ENCODE measurements around the gene SMIM11.
"Not testable (repeated sequence)": the region's sequence is repeated elsewhere in the genome, so short reads cannot be mapped to it uniquely, and the experiment has no call there.

The SMIM11 gene

GRCh38 chr21:34383138-34383537 is 7.8 kb downstream of the SMIM11 start:
- not testable (repeated sequence) for H3K9ac ChIP-seq (ENCODE audit: low read length); H3K9me3 ChIP-seq (ENCODE audit: control insufficient read depth, low read depth, low read length); H3K27me3 ChIP-seq (ENCODE audit: control insufficient read depth, insufficient read depth, low read length); H3K27ac ChIP-seq (ENCODE audit: low read length); H3K4me3 ChIP-seq (ENCODE audit: low read length); H3K36me3 ChIP-seq (ENCODE audit: control insufficient read depth, low read depth, low read length); H3K4me1 ChIP-seq (ENCODE audit: control insufficient read depth, low read depth, low read length)

GRCh38 chr21:34383724-34384415 is 8.6 kb downstream of the SMIM11 start:
- H3K4me1 ChIP-seq (ENCODE audit: control insufficient read depth, low read depth, low read length); H3K36me3 ChIP-seq (ENCODE audit: control insufficient read depth, low read depth, low read length); H3K27ac ChIP-seq (ENCODE audit: low read length); H3K9me3 ChIP-seq (ENCODE audit: control insufficient read depth, low read depth, low read length); H3K27me3 ChIP-seq (ENCODE audit: control insufficient read depth, insufficient read depth, low read length); H3K9ac ChIP-seq (ENCODE audit: low read length); H3K4me3 ChIP-seq (ENCODE audit: low read length): not testable (repeated sequence)

- not testable (repeated sequence) for H3K27ac ChIP-seq (ENCODE audit: low read length); H3K4me3 ChIP-seq (ENCODE audit: low read length); H3K27me3 ChIP-seq (ENCODE audit: control insufficient read depth, insufficient read depth, low read length); H3K9me3 ChIP-seq (ENCODE audit: control insufficient read depth, low read depth, low read length); H3K36me3 ChIP-seq (ENCODE audit: control insufficient read depth, low read depth, low read length); H3K9ac ChIP-seq (ENCODE audit: low read length); H3K4me1 ChIP-seq (ENCODE audit: control insufficient read depth, low read depth, low read length)
Observed at GRCh38 chr21:34400522-34400921, 25.2 kb downstream of the SMIM11 start.

GRCh38 chr21:34404742-34405141 is 29.4 kb downstream of the SMIM11 start:
- H3K36me3 ChIP-seq (ENCODE audit: control insufficient read depth, low read depth, low read length); H3K9me3 ChIP-seq (ENCODE audit: control insufficient read depth, low read depth, low read length); H3K9ac ChIP-seq (ENCODE audit: low read length); H3K27ac ChIP-seq (ENCODE audit: low read length); H3K27me3 ChIP-seq (ENCODE audit: control insufficient read depth, insufficient read depth, low read length); H3K4me1 ChIP-seq (ENCODE audit: control insufficient read depth, low read depth, low read length); H3K4me3 ChIP-seq (ENCODE audit: low read length): not testable (repeated sequence)

GRCh38 chr21:34405686-34406085 is 30.4 kb downstream of the SMIM11 start:
- not testable (repeated sequence) for H3K9me3 ChIP-seq (ENCODE audit: control insufficient read depth, low read depth, low read length); H3K4me3 ChIP-seq (ENCODE audit: low read length); H3K27me3 ChIP-seq (ENCODE audit: control insufficient read depth, insufficient read depth, low read length); H3K36me3 ChIP-seq (ENCODE audit: control insufficient read depth, low read depth, low read length); H3K27ac ChIP-seq (ENCODE audit: low read length); H3K4me1 ChIP-seq (ENCODE audit: control insufficient read depth, low read depth, low read length); H3K9ac ChIP-seq (ENCODE audit: low read length)

- not testable (repeated sequence) for H3K36me3 ChIP-seq (ENCODE audit: control insufficient read depth, low read depth, low read length); H3K4me3 ChIP-seq (ENCODE audit: low read length); H3K27ac ChIP-seq (ENCODE audit: low read length); H3K9me3 ChIP-seq (ENCODE audit: control insufficient read depth, low read depth, low read length); H3K4me1 ChIP-seq (ENCODE audit: control insufficient read depth, low read depth, low read length); H3K9ac ChIP-seq (ENCODE audit: low read length); H3K27me3 ChIP-seq (ENCODE audit: control insufficient read depth, insufficient read depth, low read length)
Observed at GRCh38 chr21:34406102-34406501, 30.8 kb downstream of the SMIM11 start.

GRCh38 chr21:34406676-34407075 is 31.4 kb downstream of the SMIM11 start:
- not testable (repeated sequence) for H3K27me3 ChIP-seq (ENCODE audit: control insufficient read depth, insufficient read depth, low read length); H3K9me3 ChIP-seq (ENCODE audit: control insufficient read depth, low read depth, low read length); H3K4me3 ChIP-seq (ENCODE audit: low read length); H3K4me1 ChIP-seq (ENCODE audit: control insufficient read depth, low read depth, low read length); H3K27ac ChIP-seq (ENCODE audit: low read length); H3K36me3 ChIP-seq (ENCODE audit: control insufficient read depth, low read depth, low read length); H3K9ac ChIP-seq (ENCODE audit: low read length)

- not testable (repeated sequence) for H3K9ac ChIP-seq (ENCODE audit: low read length); H3K4me1 ChIP-seq (ENCODE audit: control insufficient read depth, low read depth, low read length); H3K27me3 ChIP-seq (ENCODE audit: control insufficient read depth, insufficient read depth, low read length); H3K4me3 ChIP-seq (ENCODE audit: low read length); H3K27ac ChIP-seq (ENCODE audit: low read length); H3K9me3 ChIP-seq (ENCODE audit: control insufficient read depth, low read depth, low read length); H3K36me3 ChIP-seq (ENCODE audit: control insufficient read depth, low read depth, low read length)
Observed at GRCh38 chr21:34407294-34407693, 32.0 kb downstream of the SMIM11 start.

- not testable (repeated sequence) for H3K36me3 ChIP-seq (ENCODE audit: control insufficient read depth, low read depth, low read length); H3K9me3 ChIP-seq (ENCODE audit: control insufficient read depth, low read depth, low read length); H3K4me1 ChIP-seq (ENCODE audit: control insufficient read depth, low read depth, low read length); H3K27me3 ChIP-seq (ENCODE audit: control insufficient read depth, insufficient read depth, low read length); H3K9ac ChIP-seq (ENCODE audit: low read length); H3K27ac ChIP-seq (ENCODE audit: low read length); H3K4me3 ChIP-seq (ENCODE audit: low read length)
Observed at GRCh38 chr21:34417448-34418077, 42.3 kb downstream of the SMIM11 start.

GRCh38 chr21:34423805-34424204 is 48.5 kb downstream of the SMIM11 start, which contains the start of gene SMIM34:
Gene SMIM34, minus strand, starts transcription at chr21:34423951. Its CDS starts 112 bp downstream, at chr21:34423839.
- H3K4me3 ChIP-seq (ENCODE audit: low read length); H3K9ac ChIP-seq (ENCODE audit: low read length); H3K4me1 ChIP-seq (ENCODE audit: control insufficient read depth, low read depth, low read length); H3K27ac ChIP-seq (ENCODE audit: low read length); H3K36me3 ChIP-seq (ENCODE audit: control insufficient read depth, low read depth, low read length); H3K9me3 ChIP-seq (ENCODE audit: control insufficient read depth, low read depth, low read length); H3K27me3 ChIP-seq (ENCODE audit: control insufficient read depth, insufficient read depth, low read length): not testable (repeated sequence)

- H3K36me3 ChIP-seq (ENCODE audit: control insufficient read depth, low read depth, low read length); H3K9me3 ChIP-seq (ENCODE audit: control insufficient read depth, low read depth, low read length); H3K27ac ChIP-seq (ENCODE audit: low read length); H3K4me1 ChIP-seq (ENCODE audit: control insufficient read depth, low read depth, low read length); H3K4me3 ChIP-seq (ENCODE audit: low read length); H3K27me3 ChIP-seq (ENCODE audit: control insufficient read depth, insufficient read depth, low read length); H3K9ac ChIP-seq (ENCODE audit: low read length): not testable (repeated sequence)
Observed at GRCh38 chr21:34427339-34427738, 52.0 kb downstream of the SMIM11 start.

GRCh38 chr21:34428441-34428840 is 53.1 kb downstream of the SMIM11 start:
- H3K9ac ChIP-seq (ENCODE audit: low read length); H3K36me3 ChIP-seq (ENCODE audit: control insufficient read depth, low read depth, low read length); H3K4me1 ChIP-seq (ENCODE audit: control insufficient read depth, low read depth, low read length); H3K9me3 ChIP-seq (ENCODE audit: control insufficient read depth, low read depth, low read length); H3K4me3 ChIP-seq (ENCODE audit: low read length); H3K27ac ChIP-seq (ENCODE audit: low read length); H3K27me3 ChIP-seq (ENCODE audit: control insufficient read depth, insufficient read depth, low read length): not testable (repeated sequence)

All from iPS-18a (cell line).